Urinary bladder (tissue), 4 donors: ENCODE measurements around the gene NME9. TPM values are rescaled to one million over a fixed set of nuclear protein-coding genes. Genes with fewer than 3 reads are reported as not detected.

Experiments used
- DNase-seq: peaks from one replicate; pipeline ENCODE4 v3.0.0-alpha.2; 2015; ENCODE audit errors: extremely low spot score
- H3K27ac ChIP-seq: one replicate; pipeline ENCODE4 v1.5.1; 2013; ENCODE audit warnings: low read depth, mild to moderate bottlenecking, moderate library complexity
- H3K36me3 ChIP-seq: one replicate; pipeline ENCODE4 v1.6.1; 2013; ENCODE audit warnings: mild to moderate bottlenecking, moderate library complexity; ENCODE audit not compliant: insufficient read depth
- H3K4me1 ChIP-seq: one replicate; pipeline ENCODE4 v1.6.1; 2013; ENCODE audit warnings: mild to moderate bottlenecking, moderate library complexity; ENCODE audit not compliant: insufficient read depth
- H3K4me3 ChIP-seq: one replicate; pipeline ENCODE4 v1.5.1; 2013; ENCODE audit warnings: low read depth, low read length
- WGBS: extraction: QIAGEN DNeasy Blood & Tissue Kit; methylation state at CpG from one replicate; pipeline ENCODE4 v1.1.7; 2013; 5-methylcytosine and 5-hydroxymethylcytosine counted together
- polyA plus RNA-seq: library from polyadenylated mRNA; stranded (reverse); fragments of 200-250 nt; gene quantifications from one replicate; pipeline ENCODE4 v1.2.3, GENCODE V29; 2013
- total RNA-seq: library from RNA; depleted of rRNA; stranded (reverse); fragments of >200 nt; gene quantifications from one replicate; pipeline ENCODE4 v1.2.3, GENCODE V29; 2014
- donor health status: healthy with polysubstance abuse.
- donor health status: healthy.

Gene NME9
- total and polyA plus RNA-seq, 2 donors = 0.16 TPM; not detected in 1

DNA sequence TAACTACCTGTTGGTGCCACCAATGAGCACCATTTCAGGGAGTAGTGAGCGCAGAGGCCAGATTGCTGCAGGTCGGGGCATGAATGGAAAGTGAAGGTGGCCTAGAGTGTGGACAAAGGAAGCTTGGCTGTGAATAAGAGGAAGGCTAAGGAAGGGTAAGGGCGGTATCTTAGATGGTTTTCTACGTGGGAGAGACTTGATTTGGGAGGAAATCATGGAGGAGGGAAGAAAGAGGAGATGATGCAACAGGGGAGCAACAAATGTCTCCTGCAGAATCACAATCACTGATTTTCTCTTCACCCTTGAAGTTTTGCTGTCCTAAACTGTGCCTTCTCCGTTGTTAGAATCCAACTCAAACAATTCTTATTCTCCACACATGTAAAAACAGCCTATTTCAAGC, 21.8 kb downstream of the NME9 start:
- no peak overlapping the region for H3K4me3 ChIP-seq
- H3K27ac ChIP-seq = no peak overlapping the region
- WGBS = 82% methylated on average over 5 of the region's 5 CpGs
- no peak for DNase-seq
- H3K36me3 ChIP-seq = no peaks in the 10 kb centered on the region
- H3K4me1 ChIP-seq = no peaks in the 10 kb centered on the region

DNA sequence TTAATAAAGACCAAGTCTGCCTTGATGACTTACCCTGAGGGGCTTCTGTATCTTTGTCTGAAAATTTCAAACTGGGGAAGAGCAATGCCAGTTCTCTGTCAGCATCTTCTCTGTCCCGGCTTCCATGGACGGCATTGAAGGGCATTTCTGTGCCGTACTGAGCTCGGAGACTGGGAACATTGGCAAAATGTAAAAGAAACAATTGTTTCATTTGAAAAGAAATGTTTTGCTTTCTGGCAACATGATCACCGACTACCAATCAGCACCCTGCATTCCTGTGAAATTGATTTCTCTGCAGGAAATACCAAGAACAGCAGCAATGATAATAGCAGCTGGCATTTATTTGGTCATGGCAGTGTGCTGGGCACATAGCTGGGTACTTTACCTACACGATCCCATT, 26.2 kb downstream of the NME9 start:
- Histone ChIP-seq H3K27ac (no peak overlapping the region), H3K36me3 (no peaks in the 10 kb centered on the region), H3K4me3 (no peak overlapping the region), H3K4me1 (no peaks in the 10 kb centered on the region)
- DNase-seq = no peak
- WGBS = 84% methylated on average over 6 of the region's 6 CpGs

DNA sequence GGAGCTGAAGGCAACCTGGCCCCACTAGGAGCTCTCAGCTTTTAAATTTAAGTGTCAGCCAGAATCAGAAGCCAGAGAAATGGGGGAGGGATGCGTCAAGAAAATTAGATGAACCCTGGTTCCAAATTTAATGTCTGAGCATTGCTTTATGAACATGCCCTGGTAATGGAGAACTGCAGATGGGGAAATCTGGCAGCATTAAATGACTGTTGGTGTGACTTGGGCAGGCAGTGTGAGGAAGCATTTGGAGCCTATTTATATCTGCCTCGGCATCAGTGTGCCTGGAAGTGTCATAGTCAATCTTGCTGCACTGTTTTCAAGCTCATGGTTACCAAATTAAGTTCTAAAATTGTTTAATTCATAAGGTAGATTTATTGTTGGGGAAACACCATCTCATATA, 29.0 kb downstream of the NME9 start:
- H3K27ac ChIP-seq = no peak overlapping the region
- no peak overlapping the region for H3K4me3 ChIP-seq
- WGBS = 77% methylated on average over 2 of the region's 2 CpGs
- H3K36me3 ChIP-seq = no peaks in the 10 kb centered on the region
- no peak for DNase-seq
- no peaks in the 10 kb centered on the region for H3K4me1 ChIP-seq

DNA sequence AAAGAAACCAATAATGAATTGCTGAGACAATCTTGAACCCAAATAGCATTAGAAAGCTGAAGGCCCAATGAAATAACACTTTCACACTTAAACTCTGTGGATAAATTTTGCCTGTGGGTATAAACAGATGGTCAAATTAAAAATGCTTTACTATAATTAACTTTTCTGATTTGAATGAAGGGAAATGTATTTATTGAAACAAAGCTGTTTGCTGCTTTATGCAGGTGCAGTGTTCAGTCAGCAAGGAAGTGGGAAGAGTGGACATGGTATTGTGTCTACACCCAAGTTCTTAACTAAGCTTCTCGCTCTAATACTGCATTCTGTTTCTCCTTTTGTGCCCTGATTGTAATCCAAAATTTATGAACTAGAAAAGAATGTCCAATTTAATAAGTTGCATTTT, 31.8 kb downstream of the NME9 start:
- H3K4me1 ChIP-seq = no peaks in the 10 kb centered on the region
- peaks cover under 1% of the 10 kb centered on the region for H3K36me3 ChIP-seq
- 98% methylated on average over 1 of the region's 1 CpG for WGBS
- no peak overlapping the region for H3K4me3 ChIP-seq
- DNase-seq = no peak
- H3K27ac ChIP-seq = no peak overlapping the region

DNA sequence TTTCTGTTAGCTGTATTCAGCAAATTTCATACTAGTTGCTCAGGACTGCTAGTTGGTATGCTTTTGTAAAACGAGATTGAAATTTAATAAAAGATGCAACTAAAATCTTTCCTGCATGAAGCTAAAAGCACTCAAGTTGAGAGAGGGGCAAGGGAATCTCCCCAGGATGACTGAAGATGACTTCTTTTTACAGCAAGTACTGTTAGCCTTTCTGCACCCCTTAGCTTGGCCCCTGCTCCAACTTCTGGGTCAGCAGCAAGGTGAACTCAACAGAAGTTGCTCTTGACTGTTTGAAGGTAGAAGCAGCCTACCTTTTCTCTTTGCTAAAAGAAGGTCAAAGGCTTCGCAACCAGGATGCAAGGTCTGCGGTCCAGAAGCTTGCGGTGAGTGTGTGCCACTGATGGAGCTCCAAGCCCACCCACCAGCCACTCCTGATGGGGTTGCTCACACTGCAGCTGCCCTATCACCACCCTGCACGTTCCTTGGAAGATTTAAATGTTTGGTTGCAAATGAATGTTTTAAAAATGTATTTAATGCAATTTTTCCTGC, 32.5 kb downstream of the NME9 start:
- no peak overlapping the region for H3K27ac ChIP-seq
- no peak for DNase-seq

DNA sequence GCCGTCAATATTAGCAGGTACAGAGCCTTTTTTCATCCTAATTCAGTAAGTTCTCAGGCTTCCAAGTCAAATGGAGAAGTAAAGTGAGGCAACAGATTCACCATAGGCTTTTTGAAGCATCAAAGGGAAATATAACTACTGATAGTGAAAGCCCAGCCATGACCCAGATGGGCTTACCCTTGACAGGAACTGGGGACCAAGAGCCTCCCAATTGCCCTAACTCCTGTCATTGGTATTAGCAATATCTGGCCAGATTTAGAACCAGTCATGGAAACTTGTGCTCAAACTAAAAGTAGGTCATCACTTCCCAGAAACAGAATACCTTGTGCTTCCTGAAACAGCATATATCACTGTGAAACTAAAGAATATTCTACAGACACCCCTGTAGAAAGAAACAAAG, 33.0 kb downstream of the NME9 start:
- peaks cover 2% of the 10 kb centered on the region for H3K36me3 ChIP-seq
- DNase-seq = no peak
- H3K4me3 ChIP-seq = no peak overlapping the region
- 93% methylated on average over 1 of the region's 1 CpG for WGBS
- H3K27ac ChIP-seq = no peak overlapping the region
- H3K4me1 ChIP-seq = no peaks in the 10 kb centered on the region

More for the DNA sequence above, 32.5 kb downstream of the NME9 start:
- Histone ChIP-seq H3K4me3 (no peak overlapping the region), H3K4me1 (no peaks in the 10 kb centered on the region), H3K36me3 (peaks cover 2% of the 10 kb centered on the region)
- WGBS = 90% methylated on average over 5 of the region's 5 CpGs

DNA sequence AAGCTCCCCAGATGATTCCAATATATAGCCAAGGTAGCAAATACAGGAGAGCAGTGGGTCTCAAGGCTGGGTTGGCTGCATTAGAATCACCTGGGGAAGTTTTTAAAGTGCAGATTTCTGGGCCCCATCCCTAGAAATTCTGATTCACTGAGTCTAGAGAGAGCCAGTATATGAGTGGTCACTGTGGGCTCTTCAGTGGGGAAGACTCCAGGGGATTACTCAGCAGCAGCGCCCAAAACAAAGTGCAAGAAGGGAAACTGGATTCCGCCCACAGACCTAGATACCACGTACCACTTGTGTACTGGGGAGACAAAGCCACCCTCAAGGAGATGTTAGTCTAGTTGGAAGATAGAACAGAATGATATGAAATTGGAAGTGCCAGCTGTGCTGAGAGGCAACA, 40.0 kb downstream of the NME9 start:
- DNase-seq = no peak
- peaks cover 2% of the 10 kb centered on the region for H3K36me3 ChIP-seq
- no peak overlapping the region for H3K4me3 ChIP-seq
- 96% methylated on average over 3 of the region's 3 CpGs for WGBS
- H3K4me1 ChIP-seq = no peaks in the 10 kb centered on the region
- H3K27ac ChIP-seq = no peak overlapping the region

DNA sequence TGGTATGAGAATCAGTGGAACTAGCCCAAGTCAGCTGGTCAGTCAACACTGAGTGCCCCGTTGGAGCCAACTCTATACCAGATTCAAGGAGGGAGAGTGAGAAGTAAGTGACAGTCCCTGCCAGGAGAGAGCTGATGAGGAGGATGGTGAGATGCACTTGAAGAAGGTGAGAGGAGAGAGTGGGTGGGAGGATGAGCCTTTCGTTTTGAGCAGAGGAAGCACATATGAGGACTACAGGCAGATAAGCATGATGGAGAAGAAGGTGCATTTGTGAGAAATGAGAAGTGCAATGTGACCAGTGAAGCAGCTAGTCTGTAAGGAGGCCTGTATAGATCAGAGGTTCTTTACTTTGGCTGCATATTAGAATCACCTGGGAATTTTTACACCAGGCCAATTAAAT, 40.4 kb downstream of the NME9 start:
- no peak overlapping the region for H3K27ac ChIP-seq
- H3K4me1 ChIP-seq = no peaks in the 10 kb centered on the region
- WGBS = 89% methylated on average over 2 of the region's 2 CpGs
- H3K36me3 ChIP-seq = peaks cover 2% of the 10 kb centered on the region
- no peak for DNase-seq
- no peak overlapping the region for H3K4me3 ChIP-seq

DNA sequence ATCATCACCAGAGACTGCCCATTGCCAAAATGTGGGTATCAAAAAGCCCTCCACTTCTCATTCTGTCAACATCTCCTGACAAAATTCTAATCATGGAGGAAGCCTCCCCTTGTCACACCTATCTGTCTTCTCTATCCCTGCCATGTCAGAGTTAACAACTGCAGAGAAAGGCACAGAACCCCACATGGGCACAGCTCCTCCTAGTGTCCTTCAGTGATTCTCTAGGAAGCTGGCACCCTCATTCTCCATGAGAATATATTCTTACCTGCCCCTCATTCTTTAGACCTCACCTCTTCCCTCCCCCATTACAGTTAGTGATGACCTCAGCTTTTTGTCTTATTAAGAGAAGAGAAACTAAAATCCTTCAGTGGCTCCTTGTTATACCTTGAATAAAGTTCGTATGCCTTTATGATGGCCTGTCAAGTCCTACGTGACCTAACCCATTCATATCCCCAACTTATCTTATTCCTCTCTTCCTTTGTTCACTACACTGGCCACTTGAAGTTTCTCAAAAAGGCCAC, 44.6 kb downstream of the NME9 start:
- 93% methylated on average over 2 of the region's 2 CpGs for WGBS
- Histone ChIP-seq H3K4me1 (no peaks in the 10 kb centered on the region), H3K36me3 (no peaks in the 10 kb centered on the region), H3K27ac (no peak overlapping the region), H3K4me3 (no peak overlapping the region)
- no peak for DNase-seq

DNA sequence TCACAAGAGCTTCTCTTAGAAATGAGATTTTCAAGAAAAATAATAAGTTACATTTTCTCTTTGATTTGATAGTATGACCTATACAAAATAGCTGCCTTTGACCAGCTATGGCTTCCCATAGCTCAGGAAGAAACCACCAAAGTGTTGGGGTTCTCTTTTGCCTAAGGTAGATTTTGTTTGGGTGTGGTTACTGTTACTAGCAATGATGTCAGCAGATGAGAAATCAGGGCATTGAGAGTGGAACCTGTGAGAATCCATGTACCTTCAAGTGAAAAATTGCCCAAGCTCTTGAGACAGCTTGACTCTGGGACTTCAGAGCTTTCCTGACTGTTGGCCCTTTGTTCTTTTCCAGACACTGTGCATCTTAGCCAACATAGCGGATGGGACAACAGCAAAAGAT, 45.6 kb downstream of the NME9 start:
- WGBS = 100% methylated on average over 1 of the region's 1 CpG
- Histone ChIP-seq H3K4me3 (no peak overlapping the region), H3K27ac (no peak overlapping the region), H3K36me3 (no peaks in the 10 kb centered on the region), H3K4me1 (no peaks in the 10 kb centered on the region)
- DNase-seq = no peak

DNA sequence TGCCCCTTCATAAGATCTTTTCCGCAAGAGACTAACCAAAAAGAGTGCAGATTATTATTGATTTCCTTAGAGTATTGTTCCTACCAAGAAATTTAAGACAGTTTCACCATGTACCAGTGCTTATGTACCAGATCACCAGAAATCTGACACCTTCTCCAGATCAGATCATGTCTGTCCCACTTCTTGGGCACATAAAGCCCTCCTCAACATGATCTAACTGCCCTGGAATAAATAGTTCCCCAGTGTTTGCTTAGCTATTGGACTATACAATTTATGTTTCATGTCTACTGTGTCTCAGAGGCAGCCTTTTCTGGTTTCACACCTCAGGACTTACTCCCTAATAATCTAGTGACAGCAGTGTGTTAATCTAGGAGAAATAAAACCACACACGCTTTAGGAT, 46.8 kb downstream of the NME9 start:
- no peak overlapping the region for H3K4me3 ChIP-seq
- no peaks in the 10 kb centered on the region for H3K36me3 ChIP-seq
- WGBS = 98% methylated on average over 2 of the region's 2 CpGs

DNA sequence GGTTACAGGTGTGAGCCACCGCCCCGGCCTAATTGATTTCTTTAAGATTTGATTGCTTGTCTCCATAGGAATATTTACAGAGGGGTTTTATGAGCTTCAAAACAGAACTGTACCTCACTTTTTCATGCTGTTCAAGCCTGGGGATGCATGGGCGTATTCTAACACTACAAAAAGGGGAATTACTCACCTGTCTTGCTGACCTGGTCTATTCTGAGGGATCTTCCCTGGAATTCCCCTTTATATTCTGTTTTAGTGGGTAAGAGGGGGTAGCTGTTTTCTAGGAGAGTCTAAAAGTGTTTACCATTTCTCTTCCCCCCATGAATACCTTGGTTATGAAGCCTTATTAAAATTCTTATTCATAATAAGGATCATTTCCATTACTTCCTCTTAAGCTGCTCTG, 48.1 kb downstream of the NME9 start:
- 97% methylated on average over 3 of the region's 3 CpGs for WGBS
- no peak for DNase-seq
- Histone ChIP-seq H3K4me3 (no peak overlapping the region), H3K4me1 (no peaks in the 10 kb centered on the region), H3K27ac (no peak overlapping the region), H3K36me3 (no peaks in the 10 kb centered on the region)

More for the DNA sequence above, 46.8 kb downstream of the NME9 start:
- DNase-seq = no peak
- Histone ChIP-seq H3K4me1 (no peaks in the 10 kb centered on the region), H3K27ac (no peak overlapping the region)

DNA sequence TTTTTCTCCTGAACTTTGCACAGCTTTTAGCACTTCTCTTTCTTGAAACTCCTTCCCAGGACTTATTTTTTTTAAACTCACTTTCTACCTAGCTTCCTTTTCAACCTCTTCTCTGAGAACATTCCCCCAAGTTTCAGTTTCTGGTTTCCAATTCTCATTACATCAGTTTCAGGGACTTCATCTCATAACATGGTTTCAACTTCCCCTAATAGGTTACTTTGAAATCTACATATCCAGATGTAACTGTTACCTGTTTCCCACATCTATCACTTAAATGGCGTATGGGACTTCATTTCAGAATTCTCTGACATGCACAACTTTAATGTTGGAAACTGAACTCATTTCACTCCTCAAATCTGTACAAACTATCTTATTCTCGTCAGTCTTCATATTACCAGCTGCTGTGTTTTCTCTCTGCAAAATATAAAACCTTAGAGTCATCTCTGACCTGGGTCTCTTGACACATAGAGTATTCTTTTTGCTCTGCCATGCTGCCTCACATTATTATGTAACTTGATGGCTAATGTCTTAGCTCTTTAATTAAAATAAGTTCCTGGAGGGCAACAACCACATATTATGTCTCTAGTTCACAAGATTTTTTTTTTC, 58.4 kb downstream of the NME9 start:
- Histone ChIP-seq H3K4me1 (no peaks in the 10 kb centered on the region), H3K36me3 (peaks cover 15% of the 10 kb centered on the region), H3K4me3 (no peak overlapping the region), H3K27ac (no peak overlapping the region)
- no peak for DNase-seq
- 94% methylated on average over 2 of the region's 2 CpGs for WGBS

DNA sequence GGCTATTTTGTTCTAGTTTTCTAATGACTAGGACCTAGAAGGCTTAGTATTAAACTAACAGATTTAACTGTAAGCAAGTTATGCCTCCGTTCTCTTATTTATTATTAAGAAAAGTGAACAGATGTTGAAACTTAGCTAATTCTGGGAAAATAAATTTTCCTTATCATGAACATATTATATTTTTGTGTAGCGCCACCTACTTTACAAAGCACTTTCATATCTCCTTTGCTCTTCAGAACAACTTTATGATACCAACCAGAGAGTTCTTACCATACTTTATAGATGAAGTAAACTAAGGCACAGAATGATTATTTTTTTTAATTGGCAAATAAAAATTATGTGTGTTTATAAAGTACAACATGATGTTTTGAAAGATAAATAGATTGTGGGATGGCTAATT, 59.4 kb downstream of the NME9 start:
- Histone ChIP-seq H3K36me3 (peaks cover 10% of the 10 kb centered on the region), H3K4me1 (no peaks in the 10 kb centered on the region), H3K4me3 (no peak overlapping the region), H3K27ac (no peak overlapping the region)
- no peak for DNase-seq
- WGBS = 79% methylated on average over 2 of the region's 2 CpGs
